Measurements from ENCODE around the gene CEP170B.
"Not testable (repeated sequence)": the region's sequence is repeated elsewhere in the genome, so short reads cannot be mapped to it uniquely, and the experiment has no call there.

The CEP170B gene

GRCh38 chr14:104891121-104891551, 26.1 kb downstream of the CEP170B start:
- no peak for DNase-seq (ENCODE audit: low read depth in 2 of 2)

- DNase-seq (ENCODE audit: low read depth in 2 of 2): no peak
Observed at GRCh38 chr14:104891664-104892530, 26.8 kb downstream of the CEP170B start.

- no peak for DNase-seq (ENCODE audit: low read depth in 2 of 2)
Observed at GRCh38 chr14:104892531-104893434, 27.7 kb downstream of the CEP170B start.

- no peak for DNase-seq (ENCODE audit: low read depth in 2 of 2)
Observed at GRCh38 chr14:104893435-104894207, 28.6 kb downstream of the CEP170B start.

GRCh38 chr14:104894331-104895206, 29.5 kb downstream of the CEP170B start:
- DNase-seq (ENCODE audit: low read depth in 2 of 2): no peak

- DNase-seq (ENCODE audit: low read depth in 2 of 2): no peak
Observed at GRCh38 chr14:104895207-104895785, 30.2 kb downstream of the CEP170B start.

GRCh38 chr14:104895786-104896661, 31.0 kb downstream of the CEP170B start:
- no peak for DNase-seq (ENCODE audit: low read depth in 2 of 2)

- no peak for DNase-seq (ENCODE audit: low read depth in 2 of 2)
Observed at GRCh38 chr14:104897330-104898194, 32.5 kb downstream of the CEP170B start.

- DNase-seq (ENCODE audit: low read depth in 2 of 2): no peak
Observed at GRCh38 chr14:104898195-104898558, 33.1 kb downstream of the CEP170B start.

- no peak for DNase-seq (ENCODE audit: low read depth in 2 of 2)
Observed at GRCh38 chr14:104898870-104899510, 33.9 kb downstream of the CEP170B start.

GRCh38 chr14:104899781-104900180, 34.7 kb downstream of the CEP170B start:
- DNase-seq (ENCODE audit: low read depth in 2 of 2): no peak

- DNase-seq (ENCODE audit: low read depth in 2 of 2): no peak
Observed at GRCh38 chr14:104900639-104901512, 35.8 kb downstream of the CEP170B start.

- no peak for DNase-seq (ENCODE audit: low read depth in 2 of 2)
Observed at GRCh38 chr14:104903990-104904389, 38.9 kb downstream of the CEP170B start.

- DNase-seq (ENCODE audit: low read depth in 2 of 2): not testable (repeated sequence)
Observed at GRCh38 chr14:104904650-104905578, 39.8 kb downstream of the CEP170B start.

- not testable (repeated sequence) for DNase-seq (ENCODE audit: low read depth in 2 of 2)
Observed at GRCh38 chr14:104905579-104905933, 40.5 kb downstream of the CEP170B start.

GRCh38 chr14:104908303-104908702, 43.2 kb downstream of the CEP170B start:
- no peak for DNase-seq (ENCODE audit: low read depth in 2 of 2)

Data from activated CD8-positive, alpha-beta memory T cell treated with anti-CD3 and anti-CD28 coated beads for 4 hours (primary cell).